Measurements from ENCODE around the gene ANKRD11.

- TF ChIP-seq, protein P1, sequence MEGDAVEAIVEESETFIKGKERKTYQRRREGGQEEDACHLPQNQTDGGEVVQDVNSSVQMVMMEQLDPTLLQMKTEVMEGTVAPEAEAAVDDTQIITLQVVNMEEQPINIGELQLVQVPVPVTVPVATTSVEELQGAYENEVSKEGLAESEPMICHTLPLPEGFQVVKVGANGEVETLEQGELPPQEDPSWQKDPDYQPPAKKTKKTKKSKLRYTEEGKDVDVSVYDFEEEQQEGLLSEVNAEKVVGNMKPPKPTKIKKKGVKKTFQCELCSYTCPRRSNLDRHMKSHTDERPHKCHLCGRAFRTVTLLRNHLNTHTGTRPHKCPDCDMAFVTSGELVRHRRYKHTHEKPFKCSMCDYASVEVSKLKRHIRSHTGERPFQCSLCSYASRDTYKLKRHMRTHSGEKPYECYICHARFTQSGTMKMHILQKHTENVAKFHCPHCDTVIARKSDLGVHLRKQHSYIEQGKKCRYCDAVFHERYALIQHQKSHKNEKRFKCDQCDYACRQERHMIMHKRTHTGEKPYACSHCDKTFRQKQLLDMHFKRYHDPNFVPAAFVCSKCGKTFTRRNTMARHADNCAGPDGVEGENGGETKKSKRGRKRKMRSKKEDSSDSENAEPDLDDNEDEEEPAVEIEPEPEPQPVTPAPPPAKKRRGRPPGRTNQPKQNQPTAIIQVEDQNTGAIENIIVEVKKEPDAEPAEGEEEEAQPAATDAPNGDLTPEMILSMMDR (optimal IDR thresholded peaks at IDR 0.05 in 1 of 3, IDR thresholded peaks at IDR 0.05 in 1 of 3, conservative IDR thresholded peaks at IDR 0.05 in 1 of 3; ENCODE audit: extremely low read depth in 1 of 3, insufficient read depth in 2 of 3, low read length in 3 of 3): no peak
- TF ChIP-seq EZH2 (IDR thresholded peaks at IDR 0.05; ENCODE audit: low read length): no peak
These were observed 134.7 kb downstream of the ANKRD11 start for GRCh38 chr16:89355686-89356085.
